Neuron (in vitro differentiated cells): ENCODE measurements around the gene ITCH.
"Not testable (repeated sequence)": the region's sequence is repeated elsewhere in the genome, so short reads cannot be mapped to it uniquely, and the experiment has no call there.

Source experiments
- H2AFZ ChIP-seq: one replicate; pipeline ENCODE4 v1.6.1; 2013; ENCODE audit warnings: low read depth, mild to moderate bottlenecking, inconsistent platforms, low read length, moderate library complexity
- H3K27me3 ChIP-seq: one replicate; pipeline ENCODE4 v1.6.1; 2013; ENCODE audit warnings: low read length; ENCODE audit not compliant: insufficient read depth
- H3K36me3 ChIP-seq: one replicate; pipeline ENCODE4 v1.6.1; 2013; ENCODE audit warnings: low read length; ENCODE audit not compliant: insufficient read depth
- H3K4me1 ChIP-seq: one replicate; pipeline ENCODE4 v1.6.1; 2013; ENCODE audit warnings: low read length; ENCODE audit not compliant: insufficient read depth
- H3K4me3 ChIP-seq: 2 replicates; pipeline ENCODE4 v1.5.1; 2013; ENCODE audit warnings: mild to moderate bottlenecking, low read length, moderate library complexity
- H3K9me3 ChIP-seq: one replicate; pipeline ENCODE4 v1.6.1; 2013; ENCODE audit warnings: low read length

The ITCH gene

DNA sequence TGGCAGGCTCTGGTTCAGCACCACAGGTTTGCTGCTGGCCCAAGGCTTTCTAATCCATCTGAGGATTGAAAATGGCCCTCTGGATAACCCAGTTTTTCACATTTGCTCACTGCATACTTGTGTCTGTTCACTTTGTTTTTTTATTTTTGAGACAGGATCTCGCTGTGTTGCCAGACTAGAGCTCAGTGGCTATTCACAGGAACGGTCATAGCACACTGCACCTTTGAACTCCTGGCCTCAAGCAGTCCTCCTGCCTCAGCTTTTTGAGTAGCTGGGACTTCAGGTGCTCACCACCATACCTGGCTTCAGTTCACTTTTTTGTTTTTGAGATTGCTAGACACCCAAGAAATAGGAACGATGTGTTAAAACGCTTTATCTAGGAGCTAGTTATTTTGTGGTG, 57.9 kb downstream of the ITCH start:
- Histone ChIP-seq H3K4me1 (peaks cover 4% of the 10 kb centered on the region), H3K27me3 (no peaks in the 10 kb centered on the region), H2AFZ (no peak overlapping the region), H3K4me3 (no peak overlapping the region), H3K9me3 (peaks cover 3% of the 10 kb centered on the region), H3K36me3 (peaks cover 62% of the 10 kb centered on the region)

DNA sequence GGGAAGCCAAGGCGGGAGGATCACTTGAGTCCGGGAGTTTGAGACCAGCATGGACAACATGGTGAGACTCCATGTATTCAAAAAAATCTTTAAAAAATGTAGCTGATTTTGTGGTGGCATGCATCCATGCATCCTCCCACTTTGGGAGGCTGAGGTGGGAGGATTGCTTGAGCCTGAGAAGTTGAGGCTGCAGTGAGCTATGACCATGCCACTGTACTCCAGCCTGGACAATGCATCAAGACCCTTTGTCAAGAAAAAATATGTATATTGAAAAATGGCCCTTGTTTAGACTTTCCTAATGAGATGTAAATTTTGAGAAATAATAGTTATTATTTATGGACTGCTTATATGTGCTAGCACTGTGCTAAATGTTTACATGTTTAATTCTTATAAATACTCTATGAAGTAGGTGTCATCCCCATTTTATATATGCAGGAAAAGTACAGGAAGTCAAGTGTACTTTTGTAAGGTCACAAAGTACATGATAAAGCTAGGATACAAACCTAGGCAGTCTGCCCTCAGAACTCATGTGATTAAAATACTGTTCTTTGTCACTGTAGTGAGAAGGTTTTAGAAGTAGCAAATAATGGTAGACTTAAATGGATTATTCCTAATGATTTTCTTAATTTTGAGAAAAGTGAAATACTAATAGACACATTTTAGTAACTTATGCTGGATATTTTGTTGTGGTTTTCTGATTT, 58.8 kb downstream of the ITCH start:
- Histone ChIP-seq H2AFZ (no peak overlapping the region), H3K4me1 (peaks cover 4% of the 10 kb centered on the region), H3K36me3 (peaks cover 64% of the 10 kb centered on the region), H3K4me3 (no peak overlapping the region), H3K27me3 (no peaks in the 10 kb centered on the region), H3K9me3 (peaks cover 3% of the 10 kb centered on the region)

DNA sequence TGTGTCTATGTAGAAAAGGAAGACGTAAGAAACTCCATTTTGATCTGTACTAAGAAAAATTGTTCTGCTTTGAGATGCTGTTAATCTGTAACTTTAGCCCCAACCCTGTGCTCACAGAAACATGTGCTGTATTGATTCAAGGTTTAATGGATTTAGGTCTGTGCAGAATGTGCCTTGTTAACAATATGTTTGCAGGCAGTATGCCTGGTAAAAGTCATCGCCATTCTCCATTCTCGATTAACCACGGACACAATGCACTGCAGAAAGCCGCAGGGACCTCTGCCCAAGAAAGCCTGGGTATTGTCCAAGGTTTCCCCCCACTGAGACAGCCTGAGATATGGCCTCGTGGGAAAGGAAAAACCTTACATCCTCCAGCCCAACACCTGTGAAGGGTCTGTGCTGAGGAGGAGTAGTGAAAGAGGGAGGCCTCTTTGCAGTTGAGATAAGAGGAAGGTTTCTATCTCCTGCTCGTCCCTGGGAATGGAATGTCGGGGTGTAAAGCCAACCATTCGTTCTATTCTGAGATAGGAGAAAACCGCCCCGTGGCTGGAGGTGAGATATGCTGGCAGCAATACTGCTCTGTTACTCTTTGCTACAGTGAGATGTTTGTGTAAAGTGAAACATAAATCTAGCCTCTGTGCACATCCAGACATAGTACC, 62.1 kb downstream of the ITCH start:
- H3K27me3 ChIP-seq, H3K4me1 ChIP-seq, H3K9me3 ChIP-seq, H3K4me3 ChIP-seq, H2AFZ ChIP-seq: not testable (repeated sequence)
- H3K36me3 ChIP-seq: peaks cover 66% of the 10 kb centered on the region

DNA sequence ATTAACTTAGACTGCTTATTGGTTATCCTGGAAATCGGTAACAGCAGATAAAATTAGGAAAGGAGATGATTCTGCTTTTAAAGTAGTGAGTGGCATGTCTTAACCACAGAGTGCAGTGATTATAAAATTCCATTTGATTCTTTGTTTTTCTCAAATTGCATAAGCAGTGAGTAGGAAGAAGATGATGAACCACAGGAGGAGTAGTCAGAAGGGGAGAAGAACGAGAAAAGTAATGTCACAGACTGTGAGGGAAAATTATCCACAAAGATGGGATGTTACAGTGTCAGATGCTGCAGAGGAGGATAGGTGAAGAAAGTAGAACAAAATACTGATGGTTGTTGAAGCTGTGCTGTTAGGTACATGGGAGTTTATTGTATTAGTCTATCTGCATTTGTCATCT, 63.0 kb downstream of the ITCH start:
- Histone ChIP-seq H3K4me3 (no peak overlapping the region), H3K27me3 (no peaks in the 10 kb centered on the region), H3K9me3 (peaks cover 3% of the 10 kb centered on the region), H3K4me1 (no peaks in the 10 kb centered on the region), H3K36me3 (peaks cover 64% of the 10 kb centered on the region), H2AFZ (no peak overlapping the region)

DNA sequence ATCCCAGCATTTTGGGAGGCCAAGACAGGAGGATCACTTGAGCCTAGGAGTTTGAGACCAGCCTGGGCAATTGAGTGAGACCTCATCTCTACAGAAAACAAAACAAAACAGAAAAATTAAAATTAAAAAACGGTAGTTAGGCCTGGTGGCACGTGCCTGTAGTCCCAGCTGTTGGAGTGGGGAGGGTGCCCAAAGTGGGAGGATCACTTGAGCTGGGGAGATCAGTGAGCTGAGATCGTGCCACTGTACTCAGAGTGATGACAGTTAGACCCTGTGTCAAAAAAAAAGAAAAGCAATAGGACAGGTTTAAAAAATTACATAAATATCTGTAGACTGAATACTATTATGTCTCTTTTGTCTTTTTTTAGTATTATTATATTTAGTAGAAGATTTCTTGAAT, 64.3 kb downstream of the ITCH start:
- Histone ChIP-seq H3K4me3 (no peak overlapping the region), H2AFZ (no peak overlapping the region), H3K27me3 (no peaks in the 10 kb centered on the region), H3K36me3 (peaks cover 59% of the 10 kb centered on the region), H3K9me3 (no peaks in the 10 kb centered on the region), H3K4me1 (no peaks in the 10 kb centered on the region)

DNA sequence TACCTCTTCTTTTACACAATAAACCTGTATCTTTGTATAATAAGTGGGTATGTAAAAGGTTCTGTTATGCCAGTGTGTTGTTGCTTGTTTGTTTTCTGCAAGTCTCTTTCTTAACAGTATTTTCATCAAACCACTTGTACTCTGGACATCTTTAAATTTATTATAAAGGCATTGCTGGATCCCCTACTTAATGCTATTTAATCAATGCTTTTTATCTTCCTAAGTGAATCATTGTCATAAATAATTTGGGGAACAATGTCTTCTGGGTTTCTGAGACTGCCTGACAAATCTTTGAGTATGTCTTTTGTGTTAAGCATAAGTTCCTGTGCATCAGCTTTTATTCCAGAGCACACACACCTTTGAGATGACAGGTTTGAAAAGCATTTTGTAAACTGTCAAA, 64.7 kb downstream of the ITCH start:
- H2AFZ ChIP-seq: no peak overlapping the region
- no peak overlapping the region for H3K4me3 ChIP-seq
- no peaks in the 10 kb centered on the region for H3K9me3 ChIP-seq
- no peaks in the 10 kb centered on the region for H3K27me3 ChIP-seq
- no peaks in the 10 kb centered on the region for H3K4me1 ChIP-seq
- H3K36me3 ChIP-seq: peaks cover 59% of the 10 kb centered on the region

DNA sequence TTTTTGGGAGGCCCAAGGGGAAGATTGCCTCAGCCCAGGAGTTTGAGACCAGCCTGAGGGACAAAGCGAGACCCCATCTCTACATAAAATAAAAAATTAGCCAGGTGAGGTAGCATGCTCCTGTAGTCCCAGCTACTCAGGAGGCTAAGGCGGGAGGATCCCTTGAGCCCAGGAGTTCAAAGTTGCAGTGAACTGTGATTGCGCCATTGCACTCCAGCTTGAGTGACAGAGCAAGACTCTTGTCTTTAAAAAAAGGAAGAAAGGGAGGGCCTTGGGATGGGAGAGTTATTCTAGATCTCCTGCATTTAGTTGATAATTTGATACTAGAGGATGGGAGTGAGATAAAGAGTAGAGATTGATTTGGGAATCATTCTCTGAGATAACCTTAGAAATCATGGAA, 68.1 kb downstream of the ITCH start:
- Histone ChIP-seq H3K9me3 (no peaks in the 10 kb centered on the region), H3K36me3 (peaks cover 28% of the 10 kb centered on the region), H2AFZ (no peak overlapping the region), H3K4me1 (no peaks in the 10 kb centered on the region), H3K4me3 (no peak overlapping the region), H3K27me3 (no peaks in the 10 kb centered on the region)

DNA sequence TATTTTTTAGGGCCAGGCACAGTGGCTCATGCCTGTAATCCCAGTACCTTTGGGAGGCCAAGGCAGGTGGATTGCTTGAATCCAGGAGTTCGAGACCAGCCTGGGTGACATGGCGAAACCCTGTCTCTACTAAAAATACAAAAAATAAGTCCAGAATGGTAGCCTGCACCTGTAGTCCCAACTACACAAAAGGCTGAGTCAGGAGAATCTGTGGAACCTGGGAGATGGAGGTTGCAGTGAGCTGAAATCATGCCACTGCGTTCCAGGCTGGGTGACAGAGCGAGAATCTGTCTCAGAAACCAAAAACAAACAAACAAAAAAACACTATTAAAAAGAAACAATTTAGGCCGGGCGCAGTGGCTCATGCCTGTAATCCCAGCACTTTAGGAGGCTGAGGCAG, 69.6 kb downstream of the ITCH start:
- peaks cover 32% of the 10 kb centered on the region for H3K36me3 ChIP-seq
- H3K4me1 ChIP-seq, H2AFZ ChIP-seq, H3K27me3 ChIP-seq, H3K4me3 ChIP-seq, H3K9me3 ChIP-seq: not testable (repeated sequence)

DNA sequence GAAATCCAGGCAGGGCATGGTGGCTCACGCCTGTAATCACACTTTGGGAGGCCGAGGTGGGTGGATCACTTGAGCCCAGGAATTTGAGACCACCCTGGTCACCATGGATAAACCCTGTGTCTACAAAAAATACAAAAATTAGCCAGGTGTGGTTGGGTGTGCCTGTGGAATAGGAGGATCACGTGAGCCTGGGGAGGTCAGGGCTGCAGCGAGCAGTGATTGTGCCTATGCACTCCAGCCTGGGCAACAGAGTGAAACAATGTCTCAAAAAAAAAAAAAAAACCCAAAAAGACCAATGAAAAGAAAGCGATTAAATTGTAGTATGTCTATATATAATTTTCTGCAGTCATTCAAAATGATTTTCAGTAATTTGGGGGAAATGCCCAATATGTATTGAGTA, 70.3 kb downstream of the ITCH start:
- Histone ChIP-seq H2AFZ (no peak overlapping the region), H3K4me1 (no peaks in the 10 kb centered on the region), H3K4me3 (no peak overlapping the region), H3K9me3 (no peaks in the 10 kb centered on the region), H3K36me3 (peaks cover 33% of the 10 kb centered on the region), H3K27me3 (no peaks in the 10 kb centered on the region)

DNA sequence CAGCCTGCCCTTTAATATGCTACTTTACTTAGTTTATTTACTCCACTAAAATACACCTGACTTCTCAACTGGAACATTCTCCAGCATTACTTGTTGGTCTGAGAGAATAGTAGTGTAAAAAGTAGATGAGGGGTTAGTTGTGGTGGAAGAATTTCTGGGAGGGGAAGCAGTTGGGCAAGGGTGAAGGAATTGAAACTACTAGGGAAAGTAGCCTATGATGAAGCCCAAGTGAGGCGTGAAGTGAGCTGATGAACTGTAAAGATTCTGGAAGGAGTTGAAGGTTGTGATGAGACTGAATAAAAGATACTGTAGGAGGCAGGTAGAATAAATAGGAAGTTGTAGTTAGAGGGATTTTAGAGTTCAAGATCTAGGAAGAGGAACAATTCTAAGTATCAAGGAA, 72.5 kb downstream of the ITCH start:
- no peaks in the 10 kb centered on the region for H3K4me1 ChIP-seq
- H3K27me3 ChIP-seq: no peaks in the 10 kb centered on the region
- no peak overlapping the region for H3K4me3 ChIP-seq
- peaks cover 44% of the 10 kb centered on the region for H3K36me3 ChIP-seq
- no peaks in the 10 kb centered on the region for H3K9me3 ChIP-seq
- no peak overlapping the region for H2AFZ ChIP-seq

DNA sequence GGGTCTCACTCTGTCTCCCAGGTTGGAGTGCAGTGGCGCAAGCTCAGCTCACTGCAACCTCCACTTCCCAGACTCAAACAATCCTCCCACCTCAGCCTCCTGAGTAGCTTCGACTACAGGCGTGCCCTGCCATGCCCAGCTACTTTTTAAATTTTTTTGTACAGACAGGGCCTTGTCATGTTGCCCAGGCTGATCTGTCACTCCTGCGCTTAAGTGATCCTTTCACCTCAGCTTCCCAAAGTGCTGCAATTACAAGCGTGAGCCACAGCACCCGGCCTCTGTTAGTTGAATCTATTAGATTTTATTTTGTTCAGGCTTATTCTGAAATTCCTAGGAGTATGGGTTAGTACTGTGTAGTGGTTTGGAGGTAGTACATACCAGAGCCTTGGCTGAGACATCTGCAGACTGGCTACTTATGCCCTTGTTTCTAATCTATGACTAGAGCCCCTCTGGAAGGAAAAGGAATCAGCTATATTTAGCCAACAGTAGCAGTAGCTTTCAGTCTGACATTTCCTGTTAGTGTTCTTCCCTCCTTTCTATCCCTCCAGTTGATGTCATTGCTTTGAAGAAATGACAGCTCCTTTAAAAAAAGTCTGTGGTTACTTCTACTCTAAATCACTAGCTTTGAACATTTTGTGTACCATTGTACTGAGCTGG, 74.4 kb downstream of the ITCH start:
- Histone ChIP-seq H2AFZ (no peak overlapping the region), H3K36me3 (peaks cover 50% of the 10 kb centered on the region), H3K4me1 (no peaks in the 10 kb centered on the region), H3K9me3 (no peaks in the 10 kb centered on the region), H3K27me3 (no peaks in the 10 kb centered on the region), H3K4me3 (no peak overlapping the region)

DNA sequence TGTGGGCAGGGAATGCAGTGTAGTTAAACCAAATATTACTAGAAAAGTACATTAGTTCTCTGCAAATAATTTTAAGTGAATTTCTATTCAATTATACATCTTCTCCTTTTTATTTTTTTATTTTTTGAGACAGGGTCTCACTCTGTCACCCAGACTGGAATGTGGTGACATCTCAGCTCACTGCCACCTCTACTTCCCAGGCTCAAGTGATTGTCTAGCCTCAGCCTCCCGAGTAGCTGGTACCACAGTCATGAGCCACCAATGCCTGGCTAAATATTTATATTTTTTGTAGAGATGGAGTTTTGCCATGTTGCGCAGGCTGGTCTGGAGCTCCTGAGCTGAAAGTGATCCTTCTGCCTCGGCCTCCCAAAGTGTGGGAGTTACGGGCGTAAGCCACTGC, 76.1 kb downstream of the ITCH start:
- Histone ChIP-seq H3K27me3 (no peaks in the 10 kb centered on the region), H3K9me3 (no peaks in the 10 kb centered on the region), H3K4me1 (no peaks in the 10 kb centered on the region), H3K4me3 (no peak overlapping the region), H2AFZ (no peak overlapping the region), H3K36me3 (peaks cover 62% of the 10 kb centered on the region)

DNA sequence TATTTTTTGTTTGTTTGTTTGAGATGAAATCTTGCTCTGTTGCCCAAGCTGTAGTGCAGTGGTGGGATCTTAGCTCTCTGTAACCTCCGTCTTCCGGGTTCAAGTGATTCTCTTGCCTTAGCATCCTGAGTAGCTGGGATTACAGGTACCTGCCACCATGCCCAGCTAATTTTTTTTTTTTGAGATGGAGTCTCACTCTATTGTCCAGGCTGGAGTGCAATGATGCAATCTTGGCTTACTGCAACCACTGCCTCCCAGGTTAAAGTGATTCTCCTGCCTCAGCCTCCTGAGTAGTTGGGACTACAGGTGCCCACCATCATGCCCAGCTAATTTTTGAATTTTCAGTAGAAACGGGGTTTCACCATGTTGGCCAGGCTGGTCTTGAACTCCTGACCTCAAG, 78.3 kb downstream of the ITCH start:
- H3K4me1 ChIP-seq, H3K9me3 ChIP-seq, H3K27me3 ChIP-seq, H2AFZ ChIP-seq, H3K4me3 ChIP-seq: not testable (repeated sequence)
- H3K36me3 ChIP-seq: peaks cover 79% of the 10 kb centered on the region
